ENCODE results near the gene ACTRT2. TPM values are rescaled to one million over a fixed set of nuclear protein-coding genes. Genes with fewer than 3 reads are reported as not detected.

Gene ACTRT2
- total and polyA plus RNA-seq, 2 experiments from 2014 or later: not detected

DNA sequence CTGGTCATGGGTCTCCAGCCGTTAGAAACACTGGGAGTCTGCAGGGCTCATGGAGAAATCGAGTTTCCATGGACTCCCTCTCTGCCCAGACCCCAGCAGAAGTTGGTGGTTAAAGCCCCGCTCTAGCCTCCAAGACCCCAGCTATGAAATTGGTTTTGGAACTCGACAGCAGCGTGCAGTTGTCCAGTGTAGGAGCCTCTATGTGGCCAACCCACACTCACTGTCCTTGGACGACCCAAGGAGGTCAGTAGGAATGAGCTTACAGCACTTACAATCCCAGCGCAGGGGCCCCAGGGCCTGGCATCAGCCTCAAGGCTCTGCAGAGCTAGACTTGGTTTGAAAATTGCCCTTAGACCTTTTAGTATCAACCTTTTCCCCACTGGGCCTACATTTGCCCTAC lies 44.5 kb downstream of the ACTRT2 start:
- H3K36me3 Mint-ChIP-seq (ENCODE audit: low read depth): no peaks in the 10 kb centered on the region
- H3K4me1 Mint-ChIP-seq: peaks cover 7% of the 10 kb centered on the region
- no peaks in the 10 kb centered on the region for H3K36me3 ChIP-seq (ENCODE audit: insufficient read depth)
- H3K4me3 Mint-ChIP-seq: no peak overlapping the region
- H3K9me2 ChIP-seq (ENCODE audit: insufficient read depth): no peaks in the 10 kb centered on the region
- H3K79me2 ChIP-seq (replicated peaks; ENCODE audit: insufficient read depth): no peaks in the 10 kb centered on the region
- DNase-seq (ENCODE audit: low spot score) (no peak), ATAC-seq (no peak)
- H3K4me1 ChIP-seq (ENCODE audit: insufficient read depth): peaks cover 16% of the 10 kb centered on the region; the same call in 1 of the 2 replicates
- no peak overlapping the region for H3K27ac ChIP-seq (ENCODE audit: low read depth)
- H3K27me3 ChIP-seq (ENCODE audit: insufficient read depth): peaks cover 94% of the 10 kb centered on the region
- no peak for TF ChIP-seq STAT1 (IDR thresholded peaks at IDR 0.05; ENCODE audit: unreplicated experiment)
- peak; percentile 42 for TF ChIP-seq EZH2 (IDR thresholded peaks at IDR 0.05; ENCODE audit: low read depth, unreplicated experiment)
- no peak overlapping the region for H3K4me3 ChIP-seq
- no peaks in the 10 kb centered on the region for H3F3A ChIP-seq (replicated peaks; ENCODE audit: low read depth)
- no peak overlapping the region for H3K27ac Mint-ChIP-seq
- H4K20me1 ChIP-seq (replicated peaks; ENCODE audit: insufficient read depth): no peaks in the 10 kb centered on the region; the same call in none of the 2 replicates
- H3K27me3 Mint-ChIP-seq (ENCODE audit: insufficient read depth, low read depth, poor library complexity): peaks cover 81% of the 10 kb centered on the region
- H3K4me2 ChIP-seq: no peak overlapping the region
- H3K9me3 Mint-ChIP-seq: no peaks in the 10 kb centered on the region; the same call in 2 of the 3 replicates
- H2AFZ ChIP-seq: no peak overlapping the region

GRCh38 chr1:3066250-3066711 lies 45.0 kb downstream of the ACTRT2 start:
- H3K27me3 Mint-ChIP-seq (ENCODE audit: insufficient read depth, low read depth, poor library complexity): peaks cover 81% of the 10 kb centered on the region
- ATAC-seq: peak; percentile 8
- no peak overlapping the region for H3K4me3 ChIP-seq

More at GRCh38 chr1:3066250-3066711, 45.0 kb downstream of the ACTRT2 start:
- peaks cover 7% of the 10 kb centered on the region for H3K4me1 Mint-ChIP-seq
- no peak overlapping the region for H3K4me3 Mint-ChIP-seq
- H3K36me3 Mint-ChIP-seq (ENCODE audit: low read depth): no peaks in the 10 kb centered on the region
- Histone ChIP-seq H3K36me3 (ENCODE audit: insufficient read depth) (no peaks in the 10 kb centered on the region), H3K79me2 (replicated peaks; ENCODE audit: insufficient read depth) (no peaks in the 10 kb centered on the region), H3K4me2 (no peak overlapping the region), H3K4me1 (ENCODE audit: insufficient read depth) (peaks cover 18% of the 10 kb centered on the region), H3K9me2 (ENCODE audit: insufficient read depth) (no peaks in the 10 kb centered on the region), H3K27me3 (ENCODE audit: insufficient read depth) (peaks cover 94% of the 10 kb centered on the region), H4K20me1 (replicated peaks; ENCODE audit: insufficient read depth) (no peaks in the 10 kb centered on the region; the same call in 1 of the 2 replicates), H3K27ac (ENCODE audit: low read depth) (no peak overlapping the region), H2AFZ (no peak overlapping the region), H3F3A (replicated peaks; ENCODE audit: low read depth) (no peaks in the 10 kb centered on the region)
- TF ChIP-seq, protein P1, sequence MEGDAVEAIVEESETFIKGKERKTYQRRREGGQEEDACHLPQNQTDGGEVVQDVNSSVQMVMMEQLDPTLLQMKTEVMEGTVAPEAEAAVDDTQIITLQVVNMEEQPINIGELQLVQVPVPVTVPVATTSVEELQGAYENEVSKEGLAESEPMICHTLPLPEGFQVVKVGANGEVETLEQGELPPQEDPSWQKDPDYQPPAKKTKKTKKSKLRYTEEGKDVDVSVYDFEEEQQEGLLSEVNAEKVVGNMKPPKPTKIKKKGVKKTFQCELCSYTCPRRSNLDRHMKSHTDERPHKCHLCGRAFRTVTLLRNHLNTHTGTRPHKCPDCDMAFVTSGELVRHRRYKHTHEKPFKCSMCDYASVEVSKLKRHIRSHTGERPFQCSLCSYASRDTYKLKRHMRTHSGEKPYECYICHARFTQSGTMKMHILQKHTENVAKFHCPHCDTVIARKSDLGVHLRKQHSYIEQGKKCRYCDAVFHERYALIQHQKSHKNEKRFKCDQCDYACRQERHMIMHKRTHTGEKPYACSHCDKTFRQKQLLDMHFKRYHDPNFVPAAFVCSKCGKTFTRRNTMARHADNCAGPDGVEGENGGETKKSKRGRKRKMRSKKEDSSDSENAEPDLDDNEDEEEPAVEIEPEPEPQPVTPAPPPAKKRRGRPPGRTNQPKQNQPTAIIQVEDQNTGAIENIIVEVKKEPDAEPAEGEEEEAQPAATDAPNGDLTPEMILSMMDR (conservative IDR thresholded peaks at IDR 0.05; ENCODE audit: low read depth in 2 of 2): peak; percentile 45 to 68
- TF ChIP-seq, protein P2, sequence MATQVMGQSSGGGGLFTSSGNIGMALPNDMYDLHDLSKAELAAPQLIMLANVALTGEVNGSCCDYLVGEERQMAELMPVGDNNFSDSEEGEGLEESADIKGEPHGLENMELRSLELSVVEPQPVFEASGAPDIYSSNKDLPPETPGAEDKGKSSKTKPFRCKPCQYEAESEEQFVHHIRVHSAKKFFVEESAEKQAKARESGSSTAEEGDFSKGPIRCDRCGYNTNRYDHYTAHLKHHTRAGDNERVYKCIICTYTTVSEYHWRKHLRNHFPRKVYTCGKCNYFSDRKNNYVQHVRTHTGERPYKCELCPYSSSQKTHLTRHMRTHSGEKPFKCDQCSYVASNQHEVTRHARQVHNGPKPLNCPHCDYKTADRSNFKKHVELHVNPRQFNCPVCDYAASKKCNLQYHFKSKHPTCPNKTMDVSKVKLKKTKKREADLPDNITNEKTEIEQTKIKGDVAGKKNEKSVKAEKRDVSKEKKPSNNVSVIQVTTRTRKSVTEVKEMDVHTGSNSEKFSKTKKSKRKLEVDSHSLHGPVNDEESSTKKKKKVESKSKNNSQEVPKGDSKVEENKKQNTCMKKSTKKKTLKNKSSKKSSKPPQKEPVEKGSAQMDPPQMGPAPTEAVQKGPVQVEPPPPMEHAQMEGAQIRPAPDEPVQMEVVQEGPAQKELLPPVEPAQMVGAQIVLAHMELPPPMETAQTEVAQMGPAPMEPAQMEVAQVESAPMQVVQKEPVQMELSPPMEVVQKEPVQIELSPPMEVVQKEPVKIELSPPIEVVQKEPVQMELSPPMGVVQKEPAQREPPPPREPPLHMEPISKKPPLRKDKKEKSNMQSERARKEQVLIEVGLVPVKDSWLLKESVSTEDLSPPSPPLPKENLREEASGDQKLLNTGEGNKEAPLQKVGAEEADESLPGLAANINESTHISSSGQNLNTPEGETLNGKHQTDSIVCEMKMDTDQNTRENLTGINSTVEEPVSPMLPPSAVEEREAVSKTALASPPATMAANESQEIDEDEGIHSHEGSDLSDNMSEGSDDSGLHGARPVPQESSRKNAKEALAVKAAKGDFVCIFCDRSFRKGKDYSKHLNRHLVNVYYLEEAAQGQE (IDR thresholded peaks at IDR 0.05; ENCODE audit: unreplicated experiment): no peak
- H3K9me3 Mint-ChIP-seq: no peaks in the 10 kb centered on the region; the same call in 2 of the 3 replicates
- peak; percentile 62 for DNase-seq (ENCODE audit: low spot score)
- H3K27ac Mint-ChIP-seq: no peak overlapping the region

Data from GM23338 (cell line).